ENCODE measurements around the gene VEPH1. TPM values are rescaled to one million over a fixed set of nuclear protein-coding genes. Genes with fewer than 3 reads are reported as not detected.
A peak's percentile ranks its signal among the peaks of the same experiment; 100 is the strongest.

The VEPH1 gene
- total and polyA plus RNA-seq, 9 of the 15 experiments (the other 6 are each of a cell fraction or from before 2014, with no cell fraction given), result 4.5 to 15.6 (median 5.8) TPM

DNA sequence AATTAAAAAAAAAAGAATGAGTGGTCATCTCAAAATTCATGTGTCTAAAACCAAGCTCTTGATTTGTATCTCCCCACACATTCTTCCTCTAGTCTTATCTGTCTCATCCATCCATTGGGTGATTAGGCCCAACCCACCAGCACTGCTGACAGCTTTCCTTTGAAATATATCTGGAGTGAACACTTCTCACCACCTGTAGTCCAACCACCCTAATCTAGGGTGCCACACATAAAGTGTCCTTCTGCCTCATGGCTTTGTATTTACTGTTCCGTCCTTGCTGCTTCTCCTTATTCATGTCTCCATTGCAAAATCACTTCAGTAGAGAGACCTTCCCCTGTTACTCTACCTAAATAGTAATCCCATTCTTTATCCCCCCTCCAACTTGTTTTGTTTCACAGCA lies 149.0 kb downstream of the VEPH1 start (continued):
- TF ChIP-seq ZNF134 (CRISPR knock-in tag; conservative IDR thresholded peaks at IDR 0.05) (0 out of 2 replicates have a peak, but pooled peaks have one; percentile 34), ARID1B (IDR thresholded peaks at IDR 0.05) (peak; percentile 78), CBFA2T2 (conservative IDR thresholded peaks at IDR 0.05) (peak; percentile 74), NONO (IDR thresholded peaks at IDR 0.05; ENCODE audit: low read depth in 2 of 2, low read length in 1 of 2) (no peak), SMAD4 (CRISPR knock-in tag; conservative IDR thresholded peaks at IDR 0.05) (0 out of 2 replicates have a peak, but pooled peaks have one; percentile 16), NCOR1 (IDR thresholded peaks at IDR 0.05) (peak; percentile 74), SOX6 (IDR thresholded peaks at IDR 0.05) (0 out of 2 replicates have a peak, but pooled peaks have one; percentile 51), TRIM24 (IDR thresholded peaks at IDR 0.05) (peak; percentile 54 to 67; a peak in 1 of 4 replicates), STAT5A (IDR thresholded peaks at IDR 0.05; ENCODE audit: borderline replicate concordance, low read length) (peak; percentile 10; the same call in 1 of the 2 replicates), IFI16 (CRISPR knock-in tag; IDR thresholded peaks at IDR 0.05) (no peak), TCF3 (CRISPR knock-in tag; IDR thresholded peaks at IDR 0.05) (peak; percentile 44; the same call in 1 of the 2 replicates), GABPA (tag; conservative IDR thresholded peaks at IDR 0.05; ENCODE audit: low read depth) (peak; percentile 35; the same call in 1 of the 2 replicates), CCNT2 (IDR thresholded peaks at IDR 0.05; ENCODE audit: borderline replicate concordance, extremely low read depth, insufficient read length, low read depth, low read length) (no peak), EP300 (IDR thresholded peaks at IDR 0.05; ENCODE audit: low read length) (peak; percentile 32; the same call in 1 of the 2 replicates), TCF7L2 (IDR thresholded peaks at IDR 0.05; ENCODE audit: low read depth, low read length) (no peak)
- TF ChIP-seq, protein P1, sequence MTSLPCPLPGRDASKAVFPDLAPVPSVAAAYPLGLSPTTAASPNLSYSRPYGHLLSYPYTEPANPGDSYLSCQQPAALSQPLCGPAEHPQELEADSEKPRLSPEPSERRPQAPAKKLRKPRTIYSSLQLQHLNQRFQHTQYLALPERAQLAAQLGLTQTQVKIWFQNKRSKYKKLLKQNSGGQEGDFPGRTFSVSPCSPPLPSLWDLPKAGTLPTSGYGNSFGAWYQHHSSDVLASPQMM (CRISPR knock-in tag; IDR thresholded peaks at IDR 0.05), result no peak
